ENCODE data around the gene FKBP6.
"Not testable (repeated sequence)": the region's sequence is repeated elsewhere in the genome, so short reads cannot be mapped to it uniquely, and the experiment has no call there.

FKBP6 gene

DNA sequence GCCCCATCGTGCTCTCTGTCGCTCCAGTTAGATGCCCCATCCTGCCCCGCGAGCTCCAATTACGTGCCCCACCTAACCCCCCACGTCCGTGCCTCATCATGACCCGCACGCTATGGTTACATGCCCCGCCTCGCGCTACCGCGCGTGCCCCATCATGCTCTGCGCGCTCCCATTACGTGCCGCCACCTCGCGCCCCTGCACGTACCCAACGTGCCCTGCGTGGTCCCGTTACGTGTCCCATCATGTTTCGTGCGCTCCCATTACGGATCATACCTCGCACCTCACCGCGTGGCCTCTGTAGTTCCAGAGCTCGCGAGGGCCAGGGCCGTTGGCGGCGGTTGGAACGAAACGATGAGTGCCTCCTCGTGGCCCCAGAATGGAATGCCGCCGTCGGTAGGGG lies at the start of gene FKBP6, which contains the start of gene TRIM50:
FKBP6 (plus strand) TSS at position 240 of the 400 bp plus-strand sequence. CDS start 268 bp downstream, outside the sequence.
TRIM50 (minus strand) TSS at position 161 of the 400 bp plus-strand sequence. CDS start 3,295 bp downstream, outside the sequence.
- DNase-seq, result not testable (repeated sequence)

- not testable (repeated sequence) for DNase-seq
Observed at GRCh38 chr7:73297235-73297634, 30.7 kb upstream of the FKBP6 start.

GRCh38 chr7:73297706-73298105 lies 30.3 kb upstream of the FKBP6 start:
- DNase-seq, result not testable (repeated sequence)

GRCh38 chr7:73299812-73300211 lies 28.1 kb upstream of the FKBP6 start:
- DNase-seq, result not testable (repeated sequence)

DNA sequence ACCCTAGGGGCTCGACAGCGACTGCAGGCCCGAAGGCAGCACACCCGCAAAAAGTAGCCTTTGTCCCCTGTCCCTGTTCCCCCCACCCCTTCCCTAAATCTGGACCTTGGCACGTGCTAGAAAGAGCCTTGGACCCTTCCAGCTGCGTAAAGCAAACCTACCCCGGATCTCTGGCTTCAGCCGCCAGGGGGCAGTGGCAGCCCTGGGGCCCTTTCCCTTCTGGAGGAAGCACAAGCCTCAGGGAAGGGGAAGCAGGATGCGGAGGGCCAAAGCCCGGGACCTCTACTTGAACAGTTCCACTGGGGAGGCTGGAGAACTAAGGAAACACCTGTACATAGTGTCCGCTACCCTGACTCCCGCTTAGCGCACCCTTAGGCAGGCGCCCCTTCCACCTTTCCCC lies 26.9 kb upstream of the FKBP6 start:
- not testable (repeated sequence) for DNase-seq

DNA sequence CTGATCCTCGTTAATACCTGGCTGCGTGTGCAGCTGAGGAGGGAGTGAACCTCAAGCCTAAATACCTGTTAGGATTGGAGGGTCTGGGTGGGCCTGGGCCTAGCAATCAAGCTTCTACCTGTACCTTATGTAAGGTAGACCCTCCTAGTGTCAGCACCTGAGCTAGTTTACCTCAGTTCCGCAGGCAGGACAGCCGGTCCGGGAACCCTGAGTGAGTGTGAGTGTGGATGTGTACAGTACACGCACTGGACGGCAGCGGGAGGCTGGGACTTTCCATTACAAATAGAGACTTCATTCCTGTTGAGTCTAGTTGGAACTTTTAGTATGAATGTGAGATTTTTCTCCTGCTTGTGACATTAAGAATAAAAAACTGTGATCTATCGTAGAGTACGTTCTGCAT lies 25.1 kb upstream of the FKBP6 start:
- not testable (repeated sequence) for DNase-seq

- DNase-seq, result no peak
Observed at GRCh38 chr7:73303546-73303945, 24.4 kb upstream of the FKBP6 start.

DNA sequence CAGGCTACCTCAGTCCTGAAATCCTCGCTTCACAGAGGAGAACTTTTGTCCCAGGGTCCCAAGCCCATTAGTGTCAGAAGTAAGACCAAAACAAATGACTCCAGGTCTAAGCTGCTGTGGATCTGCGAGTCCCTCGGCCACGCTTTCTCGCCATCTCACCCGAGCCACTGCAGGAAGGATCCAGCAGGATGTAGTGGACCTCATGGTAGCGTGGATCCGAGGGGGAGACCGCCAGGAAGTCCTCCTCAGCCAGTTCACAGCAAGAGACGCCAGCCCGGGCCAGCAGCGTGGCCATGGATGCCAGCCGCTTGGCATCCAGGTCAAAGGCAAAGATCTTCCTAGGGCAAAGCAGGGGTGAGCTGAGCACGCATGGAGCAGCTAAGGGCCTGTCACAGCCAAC lies 23.9 kb upstream of the FKBP6 start:
- DNase-seq, result no peak

- not testable (repeated sequence) for DNase-seq
Observed at GRCh38 chr7:73304612-73305387, 23.2 kb upstream of the FKBP6 start.

- no peak for DNase-seq
Observed at GRCh38 chr7:73307436-73307835, 20.5 kb upstream of the FKBP6 start.

- peak; percentile 78 for DNase-seq
Observed at GRCh38 chr7:73308074-73308664, 19.8 kb upstream of the FKBP6 start.

DNA sequence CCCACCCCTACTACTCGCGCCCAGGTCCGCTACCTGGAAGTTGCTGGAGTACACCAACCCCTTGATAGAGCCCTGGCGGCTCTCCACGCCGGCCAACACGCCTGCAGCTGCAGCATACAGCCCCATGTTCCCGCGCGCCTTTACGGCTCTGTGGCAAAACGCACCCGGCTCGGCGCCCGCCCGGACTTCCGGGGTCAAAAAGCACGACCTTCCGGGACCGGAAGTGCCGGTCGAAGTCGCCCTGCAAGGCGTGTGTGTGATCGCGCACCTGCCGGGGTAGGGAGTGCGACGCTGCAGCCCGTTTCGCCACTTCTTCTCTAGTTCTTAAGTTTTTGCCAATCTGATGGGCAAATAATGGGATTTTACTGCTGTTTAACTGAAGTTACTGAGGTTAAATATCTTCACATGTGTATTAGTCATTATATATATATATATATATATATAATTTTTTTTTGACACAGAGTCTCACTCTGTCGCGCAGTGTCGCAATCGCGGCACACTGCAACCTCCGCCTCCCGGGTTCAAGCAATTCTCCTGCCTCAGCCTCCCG lies 19.2 kb upstream of the FKBP6 start, which contains the start of gene NSUN5:
NSUN5 (minus strand) TSS at position 162 of the 550 bp plus-strand sequence; CDS start at position 126, 36 bp downstream.
- peak; percentile 99 for DNase-seq

- DNase-seq, result not testable (repeated sequence)
Observed at GRCh38 chr7:73311421-73311820, 16.5 kb upstream of the FKBP6 start.

DNA sequence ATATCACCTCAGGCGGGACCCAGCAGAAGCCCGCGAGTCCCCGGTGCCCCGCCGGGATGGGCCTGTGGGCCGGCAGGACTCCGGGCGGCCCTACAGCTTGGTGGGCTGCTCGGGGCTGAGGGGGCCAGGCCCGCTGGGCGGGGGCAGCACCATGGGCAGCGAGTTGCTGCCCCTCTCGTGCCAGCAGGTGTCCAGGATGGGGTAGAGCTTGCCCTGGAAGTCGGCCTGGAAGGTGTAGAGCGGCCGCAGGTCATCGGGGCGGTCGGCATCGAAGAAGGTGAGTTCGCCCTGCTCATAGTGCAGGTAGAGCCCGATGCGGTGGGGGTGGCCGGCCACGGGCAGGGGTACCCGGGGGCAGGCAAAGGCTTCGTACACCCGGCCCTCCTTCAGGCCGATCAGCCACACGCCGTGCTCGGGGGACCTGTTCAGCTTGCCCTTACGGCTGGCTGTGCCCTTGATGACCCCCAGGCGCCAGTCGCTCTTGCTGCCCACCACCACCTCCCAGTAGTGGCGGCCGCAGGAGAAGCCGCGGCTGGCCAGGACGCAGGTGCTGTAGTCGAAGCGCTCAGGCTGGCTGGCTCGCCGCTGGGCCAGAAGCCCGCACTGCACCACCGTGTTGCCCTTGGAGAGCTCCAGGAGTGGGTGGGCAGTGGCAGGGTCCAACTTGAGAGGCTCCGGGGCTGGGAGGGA lies 15.0 kb upstream of the FKBP6 start:
- DNase-seq, result no peak

DNA sequence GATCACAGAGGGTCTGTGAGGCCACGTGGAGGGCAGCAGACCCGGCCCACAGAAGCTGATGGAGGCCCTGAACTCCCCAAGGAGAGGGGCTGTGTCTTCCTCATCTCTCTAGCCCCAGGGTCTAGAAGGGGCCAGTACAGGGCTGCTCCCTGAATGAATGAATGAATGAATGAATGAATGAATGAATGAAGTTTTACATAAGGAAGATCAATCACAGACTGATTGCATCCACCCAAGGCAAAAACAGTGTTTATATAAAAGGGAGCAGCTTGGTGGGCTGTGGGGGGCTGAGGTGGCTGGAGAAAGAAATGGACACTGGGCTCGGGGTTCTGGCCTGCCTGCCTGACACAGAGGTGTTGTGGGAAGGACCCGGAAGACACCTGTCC lies 14.4 kb upstream of the FKBP6 start:
- peak; percentile 16 for DNase-seq

- DNase-seq, result no peak
Observed at GRCh38 chr7:73314271-73314670, 13.7 kb upstream of the FKBP6 start.

- no peak for DNase-seq
Observed at GRCh38 chr7:73316521-73316920, 11.4 kb upstream of the FKBP6 start.

DNA sequence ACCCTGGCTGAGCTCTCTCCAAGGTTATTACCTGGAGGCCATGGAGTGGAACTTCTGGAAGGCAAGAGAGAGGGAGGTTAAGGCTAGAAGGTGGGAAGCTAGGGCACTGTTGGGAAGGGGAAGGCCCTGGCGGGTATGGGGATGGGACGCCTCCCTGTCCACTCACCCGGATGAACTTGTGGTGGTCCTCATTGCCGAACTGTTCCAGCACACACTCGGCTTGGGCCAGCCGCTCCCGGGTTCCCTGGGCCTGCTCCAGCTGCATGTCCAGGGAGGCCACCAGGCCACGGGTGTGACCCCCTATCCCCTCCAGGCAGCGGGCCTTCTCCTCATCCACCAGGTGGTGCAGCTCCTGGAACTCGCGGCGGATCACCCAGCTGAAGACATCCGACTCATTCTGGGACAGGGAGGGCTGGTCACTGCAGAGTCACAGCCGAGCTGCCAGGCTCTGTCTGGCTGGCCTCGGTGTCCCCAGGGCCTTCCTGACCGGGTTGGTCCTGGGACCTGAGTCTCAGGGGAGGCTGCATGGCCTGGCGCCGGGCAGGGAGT lies 9.2 kb upstream of the FKBP6 start:
- not testable (repeated sequence) for DNase-seq

DNA sequence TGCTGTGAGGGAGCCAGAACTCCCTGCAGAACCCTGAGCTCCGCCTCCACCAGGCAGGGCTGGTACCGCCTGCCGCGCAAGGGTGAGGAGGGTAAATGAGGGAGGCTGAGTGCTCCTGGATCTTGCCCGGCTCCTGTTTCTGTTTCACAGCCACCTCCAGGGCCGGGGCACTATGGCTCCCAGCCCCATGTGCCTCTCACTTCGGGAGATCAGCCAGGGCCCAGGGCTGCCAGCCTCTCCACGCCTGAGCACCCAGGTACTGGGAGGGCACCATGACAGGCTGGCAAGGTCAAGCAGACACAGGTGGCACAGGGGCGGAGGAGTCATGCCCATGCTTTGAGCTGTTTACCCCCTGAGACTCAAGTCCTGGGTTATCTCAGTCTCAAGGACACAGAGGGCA lies 8.4 kb upstream of the FKBP6 start:
- DNase-seq, result not testable (repeated sequence)

DNA sequence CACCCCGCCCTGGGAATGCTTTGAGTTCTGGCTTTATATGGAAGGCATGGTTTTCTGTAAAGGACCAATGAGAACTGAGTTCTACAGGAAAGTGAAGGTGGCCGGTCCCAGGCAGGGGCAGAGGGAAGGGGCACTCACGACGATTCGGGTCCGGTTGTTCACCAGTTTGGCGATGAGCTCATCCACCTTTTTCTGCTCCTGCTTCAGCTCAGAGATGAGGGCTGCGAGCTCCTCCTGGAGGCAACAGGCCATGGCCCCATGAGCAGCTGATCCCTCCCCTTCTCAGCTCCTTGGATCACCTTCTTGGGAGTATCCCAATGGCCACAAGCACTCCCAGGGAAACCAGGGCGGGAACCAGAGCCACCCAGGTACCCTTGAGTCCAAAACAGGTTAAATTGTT lies 8.0 kb upstream of the FKBP6 start:
- DNase-seq, result peak; percentile 13

DNA sequence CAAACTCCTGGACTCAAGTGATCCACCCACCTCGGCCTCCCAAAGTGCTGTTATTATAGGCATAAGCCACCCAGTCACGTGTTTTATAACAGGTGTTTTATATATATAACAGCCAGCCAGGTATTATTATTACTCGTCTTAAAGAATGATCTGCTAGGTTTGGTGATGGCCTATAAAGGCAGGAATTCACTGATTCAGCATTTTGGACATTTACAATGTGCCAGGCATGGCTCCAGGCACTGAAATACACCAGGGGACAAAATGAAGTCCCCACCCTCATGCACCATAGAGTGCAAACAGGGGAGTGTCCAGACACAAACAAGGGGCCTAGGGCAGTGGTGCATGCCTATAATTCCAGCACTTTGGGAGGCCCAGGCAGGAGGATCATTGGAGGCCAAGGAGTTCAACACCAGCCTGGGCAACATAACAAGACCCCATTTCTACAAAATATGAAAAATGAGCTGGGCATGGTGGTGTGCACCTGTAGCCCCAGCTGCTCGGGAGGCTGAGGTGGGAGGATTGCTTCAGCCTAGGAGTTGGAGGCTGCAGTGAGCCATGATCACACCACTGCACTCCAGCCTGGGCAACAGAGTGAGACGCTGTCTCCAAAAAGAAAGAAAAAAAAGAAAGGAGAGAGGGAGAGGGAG lies 4.4 kb upstream of the FKBP6 start:
- not testable (repeated sequence) for DNase-seq
